NCI-H82 treated with DMSO at 0.1 percent for 48 hours (cell line): ENCODE results near the gene TUBE1.
"Not testable (repeated sequence)": the region's sequence is repeated elsewhere in the genome, so short reads cannot be mapped to it uniquely, and the experiment has no call there.

Experiments used
- DNase-seq: peaks from one replicate; lab custom pipeline; 2025; ENCODE audit not compliant: unreplicated experiment; lab: John Stamatoyannopoulos, UW

TUBE1 gene

GRCh38 chr6:112065426-112065986 is 21.8 kb downstream of the TUBE1 start:
- DNase-seq, result no peak

- no peak for DNase-seq
Observed at GRCh38 chr6:112062966-112063365, 24.3 kb downstream of the TUBE1 start.

- no peak for DNase-seq
Observed at GRCh38 chr6:112061605-112062004, 25.7 kb downstream of the TUBE1 start.

GRCh38 chr6:112058243-112059032 is 28.8 kb downstream of the TUBE1 start:
- DNase-seq, result no peak

DNA sequence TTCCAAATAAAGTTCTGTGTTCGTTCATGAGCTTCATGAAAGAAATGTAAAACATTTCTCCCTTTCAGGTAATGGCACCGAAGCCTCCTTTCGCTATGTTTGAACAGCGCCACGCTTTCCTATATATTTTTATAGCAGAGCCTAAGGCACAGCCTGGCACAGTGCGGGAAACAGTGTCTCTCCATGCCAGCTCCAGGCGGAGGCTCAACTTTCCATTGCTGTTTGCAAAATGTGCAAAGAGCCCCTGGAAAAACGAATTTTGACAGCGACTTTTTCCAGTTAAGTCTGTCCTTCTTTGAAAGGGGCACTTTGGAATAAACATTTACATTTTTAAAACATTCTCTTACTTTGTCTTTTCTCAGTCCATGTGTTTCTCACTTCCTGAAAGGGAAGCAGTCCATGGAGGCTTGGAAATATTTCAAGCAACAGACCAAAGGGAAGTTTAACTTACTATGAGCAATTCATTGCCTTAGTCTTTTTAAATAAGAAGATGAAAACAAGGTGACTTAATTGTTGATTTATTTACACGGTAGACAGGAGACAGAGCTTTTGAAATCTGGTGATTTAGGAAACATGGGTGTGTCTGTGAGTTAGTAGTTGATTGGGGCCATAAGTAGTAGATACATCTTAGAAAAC is 32.6 kb downstream of the TUBE1 start:
- no peak for DNase-seq

DNA sequence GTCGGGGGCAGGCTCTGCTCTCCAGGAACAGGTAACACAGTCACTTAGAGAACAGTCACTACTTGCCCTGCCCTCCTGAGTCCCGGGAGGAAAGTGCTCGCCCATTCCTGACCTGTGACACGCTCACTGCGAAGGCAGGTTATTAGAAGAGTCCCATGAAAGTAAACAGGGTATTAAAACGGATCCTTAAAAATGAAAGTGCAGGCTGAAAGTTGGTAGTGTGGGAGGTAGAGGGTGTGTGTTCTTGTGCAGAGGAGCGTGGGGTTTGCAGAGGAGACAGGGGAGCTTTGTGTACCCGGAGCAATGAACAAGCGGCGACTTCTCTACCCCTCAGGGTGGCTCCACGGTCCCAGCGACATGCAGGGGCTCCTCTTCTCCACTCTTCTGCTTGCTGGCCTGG is 33.3 kb downstream of the TUBE1 start, which contains the start of gene CCN6:
Gene CCN6, plus strand, starts transcription at position 104 of the 400 bp plus-strand sequence. Its CDS starts 254 bp downstream, at position 358.
- DNase-seq, result no peak

- not testable (repeated sequence) for DNase-seq
Observed at GRCh38 chr6:112051251-112051740, 36.0 kb downstream of the TUBE1 start.

DNA sequence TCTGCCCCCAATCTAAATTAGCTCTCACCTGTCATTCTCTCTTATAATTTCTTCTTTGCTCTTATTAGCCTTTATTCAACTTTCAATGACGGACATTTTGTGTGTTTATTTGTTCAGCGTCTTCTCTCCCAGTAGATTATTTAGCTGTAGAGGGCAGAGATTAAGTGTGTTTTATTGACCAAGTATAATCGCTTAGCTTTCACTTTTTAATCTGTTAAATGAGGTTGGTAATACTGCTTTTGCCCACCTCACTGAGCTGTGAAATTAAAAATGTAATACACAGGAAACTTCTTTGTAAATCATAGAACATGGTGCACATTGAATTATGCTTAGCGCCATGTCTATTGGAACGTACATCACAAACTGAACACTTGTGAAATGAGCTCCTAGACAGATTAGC is 36.9 kb downstream of the TUBE1 start:
- no peak for DNase-seq

DNA sequence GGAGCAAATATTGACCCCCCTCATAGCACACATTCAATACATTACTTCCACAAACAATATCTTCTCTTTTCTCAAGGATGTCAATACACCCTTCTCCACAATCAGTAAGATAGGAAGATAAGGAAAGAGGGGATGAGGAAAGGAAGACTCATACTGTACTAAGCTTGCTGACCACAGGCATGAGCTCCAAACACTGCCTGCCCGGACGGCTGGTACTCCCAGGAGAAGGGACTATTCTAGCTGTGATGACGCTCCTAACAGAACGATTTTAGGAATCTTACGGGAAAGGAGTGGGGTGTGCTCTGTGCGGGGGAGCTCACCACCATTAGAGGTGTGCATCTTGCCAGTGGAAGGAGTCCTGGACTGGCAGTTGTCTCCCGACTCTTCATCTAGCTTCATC is 37.3 kb downstream of the TUBE1 start:
- DNase-seq, result no peak

- DNase-seq, result no peak
Observed at GRCh38 chr6:112049026-112049799, 38.1 kb downstream of the TUBE1 start.

- DNase-seq, result not testable (repeated sequence)
Observed at GRCh38 chr6:112047523-112047922, 39.8 kb downstream of the TUBE1 start.

DNA sequence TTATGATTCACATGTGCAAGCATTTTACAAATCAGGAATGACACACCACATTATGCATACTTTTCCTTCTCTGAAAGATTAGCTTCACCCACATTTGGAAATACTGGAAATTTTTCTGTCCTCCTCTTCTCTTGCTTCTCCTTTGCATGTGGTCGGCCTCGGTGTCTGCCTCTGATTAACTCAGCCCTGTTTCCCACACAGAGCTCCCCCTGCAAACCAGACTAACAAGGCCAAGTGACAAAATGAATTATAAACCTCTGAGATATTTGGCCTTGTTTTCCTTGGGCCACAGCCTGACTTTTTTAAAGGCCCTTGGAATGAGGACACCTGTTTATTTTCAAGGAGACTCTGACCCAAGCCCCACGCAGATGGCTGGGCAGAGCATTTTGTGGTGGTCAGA is 42.4 kb downstream of the TUBE1 start:
- DNase-seq, result no peak

DNA sequence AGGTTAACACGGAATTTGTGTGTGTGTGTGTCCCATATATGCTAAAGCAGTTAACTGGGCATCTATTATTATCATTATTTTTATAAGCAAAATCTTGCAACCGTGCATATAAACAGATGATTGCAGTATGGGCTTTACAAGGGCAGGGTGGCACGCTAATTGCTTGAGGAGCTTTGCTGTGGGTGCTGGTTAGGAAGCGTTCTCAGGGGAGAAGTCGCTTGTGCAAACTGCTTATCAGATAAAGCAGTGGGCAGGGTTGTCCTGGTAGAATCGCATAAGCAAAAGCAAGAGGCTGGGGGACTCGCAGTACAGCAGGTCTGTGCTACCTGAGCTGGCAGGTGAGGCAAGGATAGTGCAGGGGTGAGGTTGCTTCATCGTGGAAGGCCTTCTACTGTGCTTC is 43.1 kb downstream of the TUBE1 start:
- DNase-seq, result no peak

DNA sequence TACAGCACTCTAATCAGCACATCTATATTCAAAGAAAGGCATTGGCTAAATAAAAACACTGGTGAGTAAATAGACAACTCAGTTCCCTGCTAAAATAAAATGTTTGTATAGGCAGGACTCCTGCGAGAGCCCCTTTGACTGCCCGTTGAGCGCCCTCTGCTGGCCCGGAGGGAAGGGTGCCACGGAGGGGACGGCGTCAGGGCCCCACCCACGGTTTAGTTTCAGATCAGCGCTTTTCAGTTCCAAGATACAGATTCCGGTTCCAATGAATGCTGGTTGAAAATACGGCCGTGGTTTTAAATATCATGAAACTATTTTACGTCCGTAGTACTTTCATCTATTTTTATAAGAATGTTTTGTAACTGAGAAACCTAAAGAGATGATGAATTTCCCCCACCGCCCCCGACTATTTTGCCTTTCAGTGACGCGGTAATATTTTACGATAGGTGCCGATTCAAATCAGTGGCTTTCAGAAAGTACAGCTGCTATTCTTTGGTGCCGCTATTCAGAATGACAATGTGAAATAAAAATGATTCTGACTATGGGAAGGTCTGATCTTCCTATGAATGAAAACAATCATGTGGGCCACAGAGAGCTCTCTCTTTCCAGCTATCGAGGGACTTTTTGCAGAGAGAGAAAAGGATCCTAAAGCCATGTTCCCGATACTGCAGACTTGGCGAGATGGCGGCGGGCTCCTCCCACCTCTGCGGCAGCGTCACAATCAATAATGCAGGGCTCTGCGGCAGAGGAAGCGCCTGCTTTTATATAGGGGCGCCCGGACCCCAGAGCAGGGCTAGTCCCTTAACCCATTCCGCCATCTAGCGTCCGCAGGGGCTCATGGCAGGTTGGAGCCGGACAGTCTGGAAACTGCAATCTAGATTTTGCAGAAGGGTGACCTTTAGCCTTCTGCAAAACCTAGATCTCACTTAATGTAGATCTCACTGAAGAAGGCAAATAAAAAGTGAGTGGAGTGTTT is 44.0 kb downstream of the TUBE1 start:
- peak; percentile 91 for DNase-seq

DNA sequence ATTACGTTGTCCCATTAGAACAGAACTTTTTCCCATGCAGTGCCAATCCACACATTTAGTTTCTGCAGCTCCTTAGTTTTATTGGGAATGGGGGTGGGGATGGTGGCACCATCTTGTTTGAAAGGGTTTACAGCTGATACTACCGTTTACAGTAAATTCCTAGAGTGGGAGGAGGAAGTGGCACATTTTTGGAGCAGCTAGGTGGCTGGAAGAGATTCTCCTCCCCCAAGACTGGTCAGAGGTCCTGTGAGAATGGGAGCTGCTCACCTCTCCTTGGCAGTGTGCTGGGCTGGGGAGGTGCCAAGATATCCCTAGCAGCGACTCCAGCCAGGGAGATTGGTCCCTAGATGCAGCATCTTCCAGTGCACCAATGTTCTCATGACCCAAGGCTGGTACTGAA is 45.7 kb downstream of the TUBE1 start:
- no peak for DNase-seq

GRCh38 chr6:112040956-112041355 is 46.3 kb downstream of the TUBE1 start:
- DNase-seq, result no peak

DNA sequence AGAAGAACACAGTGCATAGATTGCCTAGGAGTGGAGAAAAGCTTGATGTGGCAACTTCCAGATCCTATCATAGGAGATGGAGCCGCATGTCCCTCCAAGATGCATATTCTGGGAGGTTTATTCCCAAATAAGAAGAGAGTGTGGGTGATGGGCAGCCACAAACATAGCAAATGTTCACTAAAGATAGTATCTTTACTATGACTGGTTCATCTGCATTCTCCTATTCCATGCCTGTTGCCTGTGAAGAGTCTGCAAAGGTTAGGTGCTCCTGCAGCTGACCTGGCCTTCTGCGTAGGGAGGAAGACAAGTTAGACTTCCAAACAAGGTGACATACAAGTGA is 47.9 kb downstream of the TUBE1 start:
- DNase-seq, result no peak

- no peak for DNase-seq
Observed at GRCh38 chr6:112038756-112039430, 48.4 kb downstream of the TUBE1 start.

GRCh38 chr6:112038268-112038667 is 49.0 kb downstream of the TUBE1 start:
- no peak for DNase-seq

DNA sequence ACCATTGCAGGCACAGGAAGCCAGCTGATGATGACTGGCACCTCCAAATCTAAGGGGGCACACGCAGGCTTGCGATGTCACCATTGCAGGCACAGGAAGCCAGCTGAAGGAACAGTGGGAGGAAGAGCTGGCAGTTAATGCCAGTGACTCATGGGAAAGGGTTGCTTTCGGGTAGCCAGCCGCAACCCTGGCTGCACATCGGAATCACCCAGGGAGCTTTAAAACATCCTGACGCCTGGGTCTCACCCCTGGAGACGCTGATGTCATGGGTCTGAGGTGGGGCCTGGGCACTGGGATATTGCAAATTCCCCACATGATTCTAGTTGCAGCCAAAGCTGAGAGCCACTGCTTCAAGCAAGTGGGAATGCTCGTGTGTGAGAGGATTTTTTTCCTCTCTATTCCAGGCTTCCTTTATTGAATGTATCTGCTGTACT is 49.5 kb downstream of the TUBE1 start:
- DNase-seq, result no peak
